Pulmonary artery endothelial cell (primary cell): Measurements from ENCODE around the gene ZBTB5. TPM values are rescaled to one million over a fixed set of nuclear protein-coding genes. Genes with fewer than 3 reads are reported as not detected.
A peak's percentile ranks its signal among the peaks of the same experiment; 100 is the strongest.

ENCODE experiments used
- DNase-seq: peaks from one replicate; pipeline ENCODE4 v3.0.0-alpha.2; 2011; ENCODE audit warnings: low read depth, low spot score
- total RNA-seq: library from RNA; depleted of rRNA; stranded (reverse); fragments of >200 nt; gene quantifications from 2 replicates; pipeline ENCODE4 v1.2.3, GENCODE V29; 2014

The ZBTB5 gene
- total RNA-seq, 1 donor from 2014 or later = 7.5 TPM

GRCh38 chr9:37424686-37425297 lies 40.5 kb downstream of the ZBTB5 start:
- DNase-seq = no peak

DNA sequence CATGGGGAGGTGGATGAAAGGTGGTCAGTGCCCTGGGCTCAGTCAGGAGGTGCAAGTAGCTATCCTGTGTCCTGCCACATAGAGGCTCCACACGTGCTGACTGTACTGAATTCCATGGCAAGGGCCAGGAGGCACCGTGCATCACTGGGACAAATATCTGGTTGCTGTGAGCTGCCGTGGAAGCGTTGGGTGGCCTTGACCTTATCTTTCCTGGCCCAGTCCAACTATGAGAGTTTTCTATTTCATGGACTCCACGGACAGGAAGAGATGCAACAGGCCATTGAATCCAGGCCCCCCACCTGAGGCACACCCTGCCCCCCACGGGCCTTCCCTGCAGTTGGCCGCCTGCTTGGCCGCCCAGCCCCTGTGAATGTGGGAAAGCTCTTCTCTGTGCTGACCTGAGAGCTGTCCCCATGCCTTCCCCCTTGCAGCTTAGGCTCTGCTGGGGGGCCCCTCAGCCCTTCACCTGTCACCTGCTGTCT lies 41.0 kb downstream of the ZBTB5 start:
- no peak for DNase-seq

DNA sequence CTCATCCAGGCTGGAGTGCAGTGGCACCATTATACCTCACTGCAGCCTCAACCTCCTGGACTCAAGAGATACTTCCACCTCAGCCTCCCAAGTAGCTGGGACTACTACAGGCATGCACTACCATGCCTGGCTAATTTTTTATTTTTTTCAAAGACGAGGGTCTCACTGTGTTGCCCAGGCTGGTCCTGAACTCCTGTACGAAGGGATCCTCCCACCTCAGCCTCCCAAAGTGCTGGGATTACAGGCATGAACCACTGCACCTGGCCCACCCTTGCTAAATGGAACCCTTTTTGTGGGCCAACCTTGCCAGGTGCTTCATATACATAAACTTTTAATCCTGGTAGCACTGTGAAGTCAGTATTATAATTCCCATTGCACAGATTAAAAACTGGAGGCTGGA lies 41.7 kb downstream of the ZBTB5 start:
- DNase-seq = no peak

GRCh38 chr9:37422289-37423104 lies 42.8 kb downstream of the ZBTB5 start, which contains the start of gene GRHPR:
GRHPR (plus strand) TSS chr9:37422696; CDS start chr9:37422751, 55 bp downstream.
- no peak for DNase-seq

DNA sequence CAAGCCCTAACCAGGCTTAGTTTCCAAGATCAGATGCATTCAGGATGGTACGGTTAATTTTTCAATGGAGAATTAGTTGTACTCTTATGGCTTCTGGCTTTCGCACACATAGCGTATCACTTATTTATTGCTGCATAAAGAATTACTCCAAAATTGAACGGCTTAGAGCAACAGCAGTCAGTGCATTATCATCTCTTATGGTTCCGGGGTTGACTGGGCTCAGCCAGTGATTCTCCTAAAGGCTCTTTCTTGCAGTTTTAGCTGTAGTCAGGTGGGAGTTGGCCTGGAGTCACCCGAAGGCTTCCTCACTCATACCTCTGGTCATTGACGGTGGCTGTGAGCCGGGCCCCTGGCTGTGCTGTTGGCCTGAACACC lies 43.3 kb downstream of the ZBTB5 start:
- DNase-seq = no peak

DNA sequence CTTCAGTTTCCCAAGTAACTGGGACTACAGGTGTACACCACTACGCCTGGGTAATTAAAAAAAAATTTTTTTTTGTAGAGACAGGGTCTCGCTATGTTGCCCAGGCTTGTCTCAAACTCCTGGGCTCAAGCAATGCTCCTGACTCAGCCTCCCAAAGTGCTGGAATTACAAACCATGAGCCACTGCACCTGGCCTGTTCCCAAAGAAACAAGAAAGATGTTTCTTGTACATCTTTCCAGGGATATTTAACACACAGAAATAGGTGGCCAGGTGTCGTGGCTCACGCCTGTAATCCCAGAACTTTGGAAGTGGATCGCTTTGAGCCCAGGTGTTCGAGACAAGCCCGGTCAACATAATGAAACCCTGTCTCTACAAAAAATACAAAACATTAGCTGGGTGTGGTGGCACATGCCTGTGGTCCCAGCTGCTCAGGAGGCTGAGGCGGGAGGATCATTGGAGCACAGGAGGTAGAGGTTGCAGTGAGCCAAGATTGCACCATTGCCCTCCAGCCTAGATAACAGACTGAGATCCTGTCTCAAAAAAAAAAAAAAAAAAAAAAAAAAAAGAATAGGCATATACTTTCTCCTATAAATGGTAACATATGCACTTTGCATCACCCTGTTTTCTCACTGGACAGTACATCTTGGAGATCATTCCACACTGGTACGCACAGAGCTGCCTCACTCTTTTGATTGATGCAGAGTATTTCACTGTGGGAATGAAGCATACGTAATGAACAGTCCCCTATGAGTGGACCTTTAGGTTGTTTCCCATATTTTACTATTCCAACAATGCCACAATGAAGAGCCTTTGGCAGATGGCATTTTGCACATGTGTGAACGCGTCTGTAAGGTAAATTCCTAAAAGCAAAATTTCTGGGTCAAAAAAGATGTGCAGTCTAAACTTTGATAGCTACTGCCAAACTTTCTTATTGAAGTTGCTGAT lies 44.7 kb downstream of the ZBTB5 start:
- DNase-seq = no peak

DNA sequence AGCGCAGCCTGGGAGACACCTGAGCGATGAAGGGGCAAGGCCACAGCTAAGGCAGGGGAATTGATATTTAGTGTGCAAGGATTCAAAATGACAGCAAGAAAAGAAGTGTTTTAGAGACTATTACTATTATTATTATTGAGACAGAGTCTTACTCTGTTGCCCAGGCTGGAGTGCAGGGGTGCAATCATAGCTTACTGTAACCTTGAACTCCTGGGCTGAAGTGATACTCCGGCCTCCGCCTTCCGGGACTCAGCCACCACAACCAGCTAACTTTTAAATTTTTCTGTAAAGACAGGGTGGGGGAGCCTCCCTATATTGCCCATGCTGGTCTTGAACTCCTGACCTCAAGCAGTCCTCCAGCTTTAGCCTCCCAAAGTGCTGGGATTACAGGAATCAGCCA lies 46.0 kb downstream of the ZBTB5 start:
- DNase-seq = no peak

GRCh38 chr9:37417857-37418618 lies 47.2 kb downstream of the ZBTB5 start:
- DNase-seq = no peak

DNA sequence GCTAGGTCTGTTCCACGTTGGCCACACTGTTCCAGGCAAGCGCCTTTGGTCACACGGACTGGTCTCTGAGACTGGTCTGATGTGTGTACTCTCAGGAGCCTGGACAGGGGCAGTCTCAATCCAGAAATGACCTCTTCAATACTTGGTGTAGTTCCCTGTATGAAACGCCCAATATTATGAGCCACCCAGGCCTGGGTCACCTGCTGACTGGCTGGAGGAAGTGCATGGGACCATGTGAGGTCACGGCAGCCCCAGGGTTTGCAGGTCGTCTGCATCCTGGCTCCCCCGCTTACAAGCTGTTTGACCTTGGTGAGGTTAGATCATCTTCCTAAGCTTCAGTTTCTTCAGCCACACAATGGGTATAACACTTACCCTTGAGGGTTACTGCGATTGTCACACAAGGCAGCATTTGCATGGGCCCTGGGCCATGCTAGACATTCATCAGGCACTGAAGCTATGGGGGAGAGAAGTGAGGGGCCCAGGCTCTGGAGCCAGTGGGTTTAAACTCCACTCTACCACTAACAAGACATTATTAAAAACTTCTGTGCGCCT lies 47.9 kb downstream of the ZBTB5 start:
- DNase-seq = no peak

DNA sequence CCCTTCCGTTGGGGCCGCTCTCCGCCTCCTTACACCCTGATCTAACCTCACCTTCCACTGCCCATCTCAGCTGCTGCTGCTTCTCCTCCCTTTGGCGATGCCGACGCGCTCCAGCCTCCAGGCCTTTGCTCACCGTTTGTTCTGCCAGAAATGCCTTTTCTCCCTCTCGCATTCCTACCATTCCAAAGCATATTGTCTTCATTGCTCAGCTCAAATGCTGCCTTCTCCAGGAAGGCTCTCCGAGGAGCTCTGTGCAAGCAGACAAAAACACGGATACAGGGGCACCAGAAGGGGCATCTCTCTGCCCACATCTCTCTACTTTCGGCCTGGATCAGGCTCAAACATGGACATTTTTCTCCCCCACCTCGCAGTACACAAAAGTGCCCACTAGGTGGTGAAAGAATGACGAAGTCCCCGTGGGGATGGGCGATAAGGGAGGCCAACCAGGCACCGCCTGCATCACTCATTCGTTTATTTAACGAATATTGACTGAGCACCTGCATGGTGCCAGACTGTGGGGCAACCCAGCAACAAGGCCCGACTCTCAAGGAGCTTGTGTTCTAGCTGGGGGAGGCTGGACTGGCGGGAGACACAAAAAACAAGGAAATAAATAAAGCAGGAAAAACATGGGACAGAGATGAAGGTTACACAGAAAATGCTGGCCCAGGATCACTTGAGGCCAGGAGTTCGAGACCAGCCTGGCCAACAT lies 50.1 kb downstream of the ZBTB5 start:
- peak; percentile 26 for DNase-seq

DNA sequence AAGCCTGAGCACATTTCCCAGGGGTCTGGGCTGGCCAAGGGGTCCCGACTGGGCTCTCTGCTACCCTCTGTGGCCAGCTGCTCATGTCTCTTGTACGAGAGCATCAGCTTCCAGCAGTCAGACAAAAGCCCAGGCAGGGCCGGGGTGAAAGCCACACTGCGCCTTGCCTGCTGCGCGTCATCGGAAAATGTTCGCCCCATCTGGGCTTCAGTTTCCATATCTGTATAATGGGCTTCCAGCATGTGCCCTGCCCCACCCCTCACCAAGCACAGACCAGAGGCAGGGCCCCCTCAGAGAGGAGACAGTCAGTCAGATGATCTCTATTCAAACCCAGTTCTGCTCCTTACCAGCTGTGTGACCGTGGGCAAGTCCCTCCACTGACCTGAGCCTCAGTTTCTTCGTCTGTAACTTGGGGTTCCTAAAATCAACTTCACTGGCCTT lies 50.7 kb downstream of the ZBTB5 start:
- DNase-seq = no peak

- DNase-seq = no peak
Observed at GRCh38 chr9:37413311-37413710, 51.9 kb downstream of the ZBTB5 start.

DNA sequence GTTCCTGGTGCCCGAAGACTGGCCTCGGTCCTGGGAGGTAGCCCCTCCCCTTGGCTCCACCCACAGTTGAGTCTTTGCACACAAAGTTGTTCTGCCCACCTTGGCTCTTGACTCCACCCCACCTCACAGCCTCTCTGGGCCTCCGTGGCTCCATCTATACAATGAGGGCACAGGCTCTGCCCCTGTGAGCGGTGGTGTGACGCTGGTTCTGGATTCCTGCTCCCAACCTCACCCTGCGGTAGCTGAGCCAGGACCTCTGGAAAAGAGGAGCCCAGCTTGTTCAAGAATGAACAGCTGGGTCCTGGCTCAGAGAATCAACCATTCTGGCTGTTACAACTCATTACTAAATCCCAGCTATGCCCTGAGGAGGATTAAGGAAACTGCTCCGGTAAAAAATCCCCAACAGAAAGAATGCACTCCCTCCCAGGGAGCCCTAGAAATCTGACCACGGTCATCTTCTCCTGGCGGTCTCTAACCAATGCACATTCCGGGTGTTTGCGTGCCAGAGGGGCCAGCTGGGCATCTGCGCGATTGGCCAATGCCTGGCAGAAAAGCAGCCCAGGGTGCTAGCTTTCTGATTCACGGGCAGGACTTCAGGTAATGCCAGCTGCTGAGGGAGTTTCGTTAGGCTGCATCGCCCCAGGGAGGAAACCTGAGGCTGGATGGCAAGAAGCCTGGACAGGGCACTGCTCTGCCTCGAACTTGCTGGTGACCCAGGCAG lies 52.7 kb downstream of the ZBTB5 start:
- DNase-seq = no peak

- DNase-seq = no peak
Observed at GRCh38 chr9:37410969-37411785, 54.1 kb downstream of the ZBTB5 start.

DNA sequence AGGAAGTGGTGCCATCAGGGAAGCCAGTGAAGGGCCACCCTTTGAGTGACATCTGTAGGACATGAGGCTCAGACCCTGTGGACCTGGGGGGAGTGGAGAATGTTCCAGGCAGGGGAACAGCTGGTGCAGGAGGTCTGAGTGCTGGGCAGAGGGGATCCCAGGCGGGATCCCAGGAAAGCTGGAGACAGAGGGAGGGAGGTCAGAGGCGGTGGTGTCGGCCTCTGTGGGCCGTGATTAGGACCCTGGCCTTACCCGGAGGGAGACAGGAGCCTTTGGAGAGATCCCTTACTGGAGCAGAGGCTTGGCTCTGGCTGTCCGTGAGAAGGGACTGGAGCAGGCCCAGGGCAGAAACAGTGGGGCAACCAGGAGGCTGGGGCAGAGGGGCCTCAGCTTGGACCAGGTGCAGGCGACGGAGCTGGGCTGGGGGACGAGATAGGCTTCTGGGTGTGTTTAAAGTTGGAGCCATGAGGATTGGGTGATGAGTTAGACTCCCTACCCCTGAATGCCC lies 54.8 kb downstream of the ZBTB5 start:
- DNase-seq = no peak

DNA sequence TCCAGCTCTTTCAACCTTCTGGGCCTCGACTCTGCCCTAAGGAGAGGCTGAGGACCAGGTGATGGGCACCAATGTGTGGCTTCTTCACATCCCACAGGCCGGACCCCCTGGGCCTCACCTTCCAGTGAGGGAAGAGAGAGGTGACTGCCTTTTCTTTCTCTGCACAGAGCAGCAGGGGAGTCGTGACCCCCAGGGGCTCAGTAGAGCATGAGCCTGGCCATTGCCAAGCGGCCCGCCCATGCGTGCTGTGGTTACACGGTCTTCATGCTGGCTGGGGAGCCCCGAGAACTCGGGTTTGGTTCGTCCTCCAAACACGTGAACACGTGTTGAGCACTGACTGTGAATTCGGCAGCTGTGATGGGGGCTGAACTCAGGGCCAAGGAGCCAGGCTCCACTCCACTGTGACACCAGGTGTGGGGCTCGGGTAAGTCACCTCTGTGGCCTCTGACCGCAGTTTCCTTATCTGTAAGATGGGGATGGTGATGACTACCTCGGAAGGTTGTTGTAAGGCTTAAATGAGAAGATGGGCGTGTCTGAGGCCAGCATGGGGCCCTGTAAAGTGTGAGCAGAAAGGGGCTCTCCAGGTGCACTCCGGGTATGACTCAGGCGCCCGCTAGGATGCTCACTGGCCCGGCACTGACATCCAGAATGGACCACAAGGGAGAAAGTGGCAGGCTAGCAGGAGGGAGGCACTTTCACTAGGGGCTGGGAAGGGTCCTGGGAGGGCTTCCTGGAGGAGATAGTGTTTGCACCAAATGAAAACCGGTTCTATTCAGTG lies 56.1 kb downstream of the ZBTB5 start:
- DNase-seq = no peak

DNA sequence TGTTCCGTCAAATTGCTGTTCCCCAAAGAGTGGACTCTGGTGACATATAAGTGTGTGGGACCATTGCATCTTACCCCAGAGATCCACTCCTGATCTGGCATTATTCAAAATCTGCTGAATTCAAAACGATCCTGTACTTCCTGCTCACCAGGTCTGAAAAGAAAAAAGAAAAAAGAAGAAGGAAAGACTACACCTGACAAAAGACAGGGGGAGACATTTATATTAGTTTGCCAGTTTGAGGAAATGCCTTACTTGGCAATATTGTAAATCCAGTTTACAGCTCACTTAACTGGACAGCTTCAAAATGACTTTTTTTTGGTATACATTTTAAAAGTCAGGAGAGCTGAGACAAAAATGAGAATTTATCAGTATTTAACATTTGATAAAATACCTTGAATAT lies 57.8 kb downstream of the ZBTB5 start:
- DNase-seq = no peak
